GM23338 (cell line): ENCODE results near the gene CRISPLD2. TPM values are rescaled to one million over a fixed set of nuclear protein-coding genes. Genes with fewer than 3 reads are reported as not detected.

Source experiments
- ATAC-seq: fragments of 200-7000 bp; cut with Tn5 transposase; 3 replicates; pipeline ENCODE4 v1.9.1; 2020
- DNase-seq: peaks from one replicate; pipeline ENCODE4 v3.0.0-alpha.2; 2015; ENCODE audit warnings: low spot score
- H2AFZ ChIP-seq: fragments of 200-600 bp; sonication (generic); 2 replicates; pipeline ENCODE4 v1.8.0; 2016; ENCODE audit warnings: antibody characterized with exemption, mild to moderate bottlenecking, moderate library complexity
- H3F3A ChIP-seq: fragments of 200-600 bp; sonication (generic); replicated peaks from 2 replicates; pipeline ENCODE4 v1.8.0; 2017; ENCODE audit warnings: antibody characterized with exemption, mixed run types, low read depth
- H3K27ac ChIP-seq: fragments of 200-600 bp; sonication (generic); 2 replicates; pipeline ENCODE4 v1.6.1; 2016; ENCODE audit warnings: low read depth
- H3K27me3 ChIP-seq: fragments of 200-600 bp; sonication (generic); 2 replicates; pipeline ENCODE4 v1.8.0; 2016; ENCODE audit warnings: mild to moderate bottlenecking, mixed run types, moderate library complexity; ENCODE audit not compliant: insufficient read depth
- H3K36me3 ChIP-seq: fragments of 200-600 bp; sonication (generic); 2 replicates; pipeline ENCODE4 v1.8.0; 2016; ENCODE audit warnings: mild to moderate bottlenecking; ENCODE audit not compliant: insufficient read depth
- H3K4me1 ChIP-seq: fragments of 200-600 bp; sonication (generic); 2 replicates; pipeline ENCODE4 v1.8.0; 2016; ENCODE audit warnings: mild to moderate bottlenecking, moderate library complexity; ENCODE audit not compliant: insufficient read depth
- H3K4me2 ChIP-seq: fragments of 200-600 bp; sonication (generic); 2 replicates; pipeline ENCODE4 v1.7.1; 2017; ENCODE audit warnings: mixed run types
- H3K4me3 ChIP-seq: fragments of 200-600 bp; sonication (generic); 2 replicates; pipeline ENCODE4 v1.6.1; 2016; ENCODE audit warnings: mixed run types
- H3K79me2 ChIP-seq: fragments of 200-600 bp; sonication (generic); replicated peaks from 2 replicates; pipeline ENCODE4 v1.8.0; 2017; ENCODE audit warnings: mild to moderate bottlenecking; ENCODE audit not compliant: insufficient read depth
- H3K9me2 ChIP-seq: fragments of 200-600 bp; sonication (generic); 2 replicates; pipeline ENCODE4 v1.8.0; 2017; ENCODE audit not compliant: insufficient read depth
- H4K20me1 ChIP-seq: fragments of 200-600 bp; sonication (generic); replicated peaks from 2 replicates; pipeline ENCODE4 v1.8.0; 2017; ENCODE audit warnings: mild to moderate bottlenecking; ENCODE audit not compliant: insufficient read depth
- H3K27ac Mint-ChIP-seq: 2 replicates; pipeline ENCODE4 v1.8.0; 2020; ENCODE audit warnings: inconsistent platforms, mild to moderate bottlenecking, moderate library complexity, mixed read lengths
- H3K27me3 Mint-ChIP-seq: 3 replicates; pipeline ENCODE4 v1.8.0; 2022; ENCODE audit warnings: low read depth, mild to moderate bottlenecking, moderate library complexity, mixed read lengths, inconsistent platforms; ENCODE audit not compliant: insufficient read depth, poor library complexity
- H3K36me3 Mint-ChIP-seq: 3 replicates; pipeline ENCODE4 v1.8.0; 2021; ENCODE audit warnings: low read depth, mild to moderate bottlenecking, inconsistent platforms, moderate library complexity, mixed read lengths
- H3K4me1 Mint-ChIP-seq: 3 replicates; pipeline ENCODE4 v1.8.0; 2020; ENCODE audit warnings: mild to moderate bottlenecking, inconsistent platforms, mixed read lengths
- H3K4me3 Mint-ChIP-seq: 3 replicates; pipeline ENCODE4 v1.8.0; 2021; ENCODE audit warnings: moderate library complexity, mild to moderate bottlenecking, inconsistent platforms, mixed read lengths
- H3K9me3 Mint-ChIP-seq: 3 replicates; pipeline ENCODE4 v1.8.0; 2020; ENCODE audit warnings: moderate library complexity, mild to moderate bottlenecking, inconsistent platforms, mixed read lengths
- CREB1 ChIP-seq: fragments of 250-450 bp; sonication (Bioruptor Pico); IDR thresholded peaks from 2 replicates; pipeline ENCODE4 v1.5.0; 2020; ENCODE audit warnings: low read depth, mild to moderate bottlenecking, moderate library complexity
- CTCF ChIP-seq, 2 experiments: fragments of 200-600 bp in 1 of 2; sonication (generic) in 1 of 2; conservative IDR thresholded peaks; 2 replicates each; pipeline versions ENCODE4 v1.5.1 to v1.6.1; 2016 to 2017; ENCODE audit warnings: antibody characterized with exemption in 2 of 2, low read depth in 2 of 2, mild to moderate bottlenecking in 2 of 2, moderate library complexity in 1 of 2
- ETS1 ChIP-seq: IDR thresholded peaks from 2 replicates; pipeline ENCODE4 v1.6.1; 2016; ENCODE audit warnings: antibody characterized with exemption
- EZH2 ChIP-seq: fragments of 200-600 bp; sonication (generic); IDR thresholded peaks from one replicate; pipeline ENCODE4 v1.8.0; 2017; ENCODE audit warnings: antibody characterized with exemption, mild to moderate bottlenecking, low read depth; ENCODE audit not compliant: unreplicated experiment
- NANOG ChIP-seq: IDR thresholded peaks from 2 replicates; pipeline ENCODE4 v1.6.1; 2016; ENCODE audit warnings: antibody characterized with exemption, borderline replicate concordance
- POLR2AphosphoS5 ChIP-seq: IDR thresholded peaks from 2 replicates; pipeline ENCODE4 v1.6.1; 2016; ENCODE audit warnings: antibody characterized with exemption, low read depth
- STAT1 ChIP-seq: IDR thresholded peaks from one replicate; pipeline ENCODE4 v1.6.1; 2016; ENCODE audit warnings: antibody characterized with exemption; ENCODE audit not compliant: unreplicated experiment
- ZNF114 ChIP-seq: fragments of 250-450 bp; sonication (Bioruptor Pico); IDR thresholded peaks from 2 replicates; pipeline ENCODE4 v1.5.0; 2020; ENCODE audit warnings: mild to moderate bottlenecking, moderate library complexity
- polyA plus RNA-seq: library from polyadenylated mRNA; unstranded; fragments of >200 nt; fragmentation: Nextera tagmentation; extraction: Ambion mirVana; gene quantifications from 2 replicates; pipeline ENCODE4 v1.2.1, GENCODE V29; 2016
- total RNA-seq: library from RNA; depleted of rRNA; stranded (reverse); fragments of >200 nt; shearing (Covaris generic); gene quantifications from 2 replicates; pipeline ENCODE4 v1.2.3, GENCODE V29; 2014
- TF ChIP-seq, protein P1 (sequence below): IDR thresholded peaks from one replicate; pipeline ENCODE4 v1.6.1; 2018; ENCODE audit warnings: antibody characterized with exemption; ENCODE audit not compliant: unreplicated experiment

The CRISPLD2 gene
- total and polyA plus RNA-seq, 2 experiments from 2014 or later = 2.6 to 8.3 TPM

GRCh38 chr16:84892097-84892496 is 72.3 kb downstream of the CRISPLD2 start:
- no peaks in the 10 kb centered on the region for H3K27me3 ChIP-seq
- DNase-seq (no peak), ATAC-seq (no peak)
- Mint-ChIP-seq H3K9me3 (no peaks in the 10 kb centered on the region; the same call in 2 of the 3 replicates), H3K4me1 (peaks cover 4% of the 10 kb centered on the region), H3K27ac (no peak overlapping the region), H3K4me3 (no peak overlapping the region), H3K27me3 (peaks cover 6% of the 10 kb centered on the region), H3K36me3 (peaks cover 5% of the 10 kb centered on the region; the same call in 2 of the 3 replicates)
- H3F3A ChIP-seq = no peaks in the 10 kb centered on the region
- no peaks in the 10 kb centered on the region for H3K9me2 ChIP-seq
- H3K4me1 ChIP-seq = peaks cover under 1% of the 10 kb centered on the region; the same call in 1 of the 2 replicates
- no peak overlapping the region for H3K4me2 ChIP-seq
- no peaks in the 10 kb centered on the region for H3K79me2 ChIP-seq
- TF ChIP-seq POLR2AphosphoS5 (no peak), ZNF114 (CRISPR knock-in tag) (no peak), CREB1 (CRISPR knock-in tag) (no peak), CTCF (conservative IDR thresholded peaks at IDR 0.05; ENCODE audit: low read depth in 2 of 2) (no peak), STAT1 (no peak)
- no peaks in the 10 kb centered on the region for H3K36me3 ChIP-seq
- H3K4me3 ChIP-seq = no peak overlapping the region
- H3K27ac ChIP-seq = no peak overlapping the region
- H2AFZ ChIP-seq = no peak overlapping the region
- no peaks in the 10 kb centered on the region for H4K20me1 ChIP-seq

GRCh38 chr16:84893467-84893848 is 73.7 kb downstream of the CRISPLD2 start:
- no peaks in the 10 kb centered on the region for H3K36me3 ChIP-seq
- no peaks in the 10 kb centered on the region; the same call in 2 of the 3 replicates for H3K9me3 Mint-ChIP-seq
- no peaks in the 10 kb centered on the region; the same call in 2 of the 3 replicates for H3K4me1 Mint-ChIP-seq
- H3F3A ChIP-seq = no peaks in the 10 kb centered on the region
- H3K27ac ChIP-seq = no peak overlapping the region
- no peaks in the 10 kb centered on the region for H3K4me1 ChIP-seq
- H3K36me3 Mint-ChIP-seq = peaks cover 5% of the 10 kb centered on the region; the same call in 2 of the 3 replicates
- H3K27me3 ChIP-seq = no peaks in the 10 kb centered on the region
- TF ChIP-seq STAT1 = no peak
- H3K4me2 ChIP-seq = no peak overlapping the region
- no peak overlapping the region for H2AFZ ChIP-seq
- no peaks in the 10 kb centered on the region for H3K9me2 ChIP-seq
- H4K20me1 ChIP-seq = no peaks in the 10 kb centered on the region
- ATAC-seq (no peak), DNase-seq (no peak)
- H3K27ac Mint-ChIP-seq = no peak overlapping the region
- no peaks in the 10 kb centered on the region for H3K79me2 ChIP-seq
- H3K4me3 Mint-ChIP-seq = no peak overlapping the region
- H3K4me3 ChIP-seq = no peak overlapping the region
- peaks cover 6% of the 10 kb centered on the region for H3K27me3 Mint-ChIP-seq

- ATAC-seq (no peak), DNase-seq (no peak)
- no peaks in the 10 kb centered on the region; the same call in 2 of the 3 replicates for H3K9me3 Mint-ChIP-seq
- no peaks in the 10 kb centered on the region for H3K9me2 ChIP-seq
- no peak overlapping the region for H3K27ac Mint-ChIP-seq
- H3K27ac ChIP-seq = no peak overlapping the region
- H3K27me3 ChIP-seq = no peaks in the 10 kb centered on the region
- no peaks in the 10 kb centered on the region for H3F3A ChIP-seq
- no peak overlapping the region for H2AFZ ChIP-seq
- peaks cover 6% of the 10 kb centered on the region for H3K27me3 Mint-ChIP-seq
- H3K4me1 ChIP-seq = no peaks in the 10 kb centered on the region
- no peak overlapping the region for H3K4me3 ChIP-seq
- no peaks in the 10 kb centered on the region for H4K20me1 ChIP-seq
- no peaks in the 10 kb centered on the region for H3K36me3 Mint-ChIP-seq
- H3K79me2 ChIP-seq = no peaks in the 10 kb centered on the region
- H3K36me3 ChIP-seq = no peaks in the 10 kb centered on the region
- H3K4me2 ChIP-seq = no peak overlapping the region
- no peak overlapping the region for H3K4me3 Mint-ChIP-seq
- H3K4me1 Mint-ChIP-seq = no peaks in the 10 kb centered on the region; the same call in 2 of the 3 replicates
- TF ChIP-seq NANOG (no peak), ETS1 (no peak), EZH2 (no peak), POLR2AphosphoS5 (no peak), CTCF (conservative IDR thresholded peaks at IDR 0.05; ENCODE audit: low read depth in 2 of 2) (no peak)
- TF ChIP-seq, protein P1, sequence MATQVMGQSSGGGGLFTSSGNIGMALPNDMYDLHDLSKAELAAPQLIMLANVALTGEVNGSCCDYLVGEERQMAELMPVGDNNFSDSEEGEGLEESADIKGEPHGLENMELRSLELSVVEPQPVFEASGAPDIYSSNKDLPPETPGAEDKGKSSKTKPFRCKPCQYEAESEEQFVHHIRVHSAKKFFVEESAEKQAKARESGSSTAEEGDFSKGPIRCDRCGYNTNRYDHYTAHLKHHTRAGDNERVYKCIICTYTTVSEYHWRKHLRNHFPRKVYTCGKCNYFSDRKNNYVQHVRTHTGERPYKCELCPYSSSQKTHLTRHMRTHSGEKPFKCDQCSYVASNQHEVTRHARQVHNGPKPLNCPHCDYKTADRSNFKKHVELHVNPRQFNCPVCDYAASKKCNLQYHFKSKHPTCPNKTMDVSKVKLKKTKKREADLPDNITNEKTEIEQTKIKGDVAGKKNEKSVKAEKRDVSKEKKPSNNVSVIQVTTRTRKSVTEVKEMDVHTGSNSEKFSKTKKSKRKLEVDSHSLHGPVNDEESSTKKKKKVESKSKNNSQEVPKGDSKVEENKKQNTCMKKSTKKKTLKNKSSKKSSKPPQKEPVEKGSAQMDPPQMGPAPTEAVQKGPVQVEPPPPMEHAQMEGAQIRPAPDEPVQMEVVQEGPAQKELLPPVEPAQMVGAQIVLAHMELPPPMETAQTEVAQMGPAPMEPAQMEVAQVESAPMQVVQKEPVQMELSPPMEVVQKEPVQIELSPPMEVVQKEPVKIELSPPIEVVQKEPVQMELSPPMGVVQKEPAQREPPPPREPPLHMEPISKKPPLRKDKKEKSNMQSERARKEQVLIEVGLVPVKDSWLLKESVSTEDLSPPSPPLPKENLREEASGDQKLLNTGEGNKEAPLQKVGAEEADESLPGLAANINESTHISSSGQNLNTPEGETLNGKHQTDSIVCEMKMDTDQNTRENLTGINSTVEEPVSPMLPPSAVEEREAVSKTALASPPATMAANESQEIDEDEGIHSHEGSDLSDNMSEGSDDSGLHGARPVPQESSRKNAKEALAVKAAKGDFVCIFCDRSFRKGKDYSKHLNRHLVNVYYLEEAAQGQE = no peak
These were observed 74.2 kb downstream of the CRISPLD2 start for GRCh38 chr16:84893849-84894599.
